Dedifferentiated amniotic fluid mesenchymal stem cell (primary cell): Measurements from ENCODE around the gene DGKZ.

Source experiments
- DNase-seq: peaks from one replicate; pipeline ENCODE4 v3.0.0-alpha.2; 2016; ENCODE audit errors: extremely low spot score

The DGKZ gene

DNA sequence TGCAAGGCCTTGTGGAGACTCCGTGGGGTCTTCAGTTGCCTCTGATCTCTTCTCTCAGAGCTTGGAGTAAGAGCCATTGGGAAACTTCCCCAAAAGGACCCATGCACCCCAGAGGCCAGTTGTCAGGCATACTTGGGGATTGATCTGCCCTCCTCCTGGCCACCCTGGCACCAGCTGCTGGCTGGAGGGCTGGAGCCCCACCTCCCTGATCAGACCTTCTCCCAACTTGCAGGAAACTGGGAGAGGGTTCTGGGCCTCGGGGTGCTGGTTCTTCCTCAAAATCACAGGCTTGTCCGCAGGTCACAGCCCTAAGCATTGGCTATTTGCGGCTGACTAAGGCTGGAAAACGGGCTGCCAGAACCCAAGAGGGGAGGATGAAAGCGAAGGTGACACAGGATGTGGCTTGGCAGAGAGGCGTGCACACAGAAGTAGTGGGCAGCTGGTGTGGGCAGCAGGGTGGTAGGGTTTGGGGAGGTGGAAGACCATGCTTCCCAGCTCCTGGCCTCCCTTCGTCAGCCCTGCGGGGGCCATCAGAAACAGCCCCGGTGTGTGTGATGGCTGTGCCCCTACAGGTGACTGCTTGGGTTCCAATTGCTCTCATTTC, 1.3 kb upstream of the DGKZ start:
- DNase-seq: no peak

DNA sequence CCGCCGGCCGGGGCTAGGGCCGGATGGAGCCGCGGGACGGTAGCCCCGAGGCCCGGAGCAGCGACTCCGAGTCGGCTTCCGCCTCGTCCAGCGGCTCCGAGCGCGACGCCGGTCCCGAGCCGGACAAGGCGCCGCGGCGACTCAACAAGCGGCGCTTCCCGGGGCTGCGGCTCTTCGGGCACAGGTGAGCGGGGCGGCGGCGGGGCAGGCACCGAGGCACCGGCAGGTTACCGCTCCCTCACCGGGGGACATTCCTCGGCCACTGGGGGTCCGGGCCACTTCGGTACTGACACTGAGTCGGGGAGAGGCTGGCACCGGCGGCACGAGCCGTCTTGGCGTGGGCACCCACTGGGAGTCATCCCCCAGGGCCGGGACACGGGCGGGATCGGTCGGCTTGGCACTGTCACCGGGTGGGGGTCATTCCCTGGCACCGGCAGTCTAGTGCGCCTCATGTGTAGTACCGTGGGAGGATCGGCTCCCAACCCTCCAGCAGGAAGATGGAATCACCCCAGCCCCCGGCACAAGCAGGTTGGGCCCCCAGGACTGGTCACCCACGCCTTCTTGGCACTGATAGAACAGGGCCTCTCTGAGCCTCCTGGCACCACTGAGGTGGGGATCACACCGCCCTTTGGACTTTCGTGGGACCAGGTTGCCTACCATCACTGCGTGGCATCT, 511 bp downstream of the DGKZ start:
- no peak for DNase-seq

DNA sequence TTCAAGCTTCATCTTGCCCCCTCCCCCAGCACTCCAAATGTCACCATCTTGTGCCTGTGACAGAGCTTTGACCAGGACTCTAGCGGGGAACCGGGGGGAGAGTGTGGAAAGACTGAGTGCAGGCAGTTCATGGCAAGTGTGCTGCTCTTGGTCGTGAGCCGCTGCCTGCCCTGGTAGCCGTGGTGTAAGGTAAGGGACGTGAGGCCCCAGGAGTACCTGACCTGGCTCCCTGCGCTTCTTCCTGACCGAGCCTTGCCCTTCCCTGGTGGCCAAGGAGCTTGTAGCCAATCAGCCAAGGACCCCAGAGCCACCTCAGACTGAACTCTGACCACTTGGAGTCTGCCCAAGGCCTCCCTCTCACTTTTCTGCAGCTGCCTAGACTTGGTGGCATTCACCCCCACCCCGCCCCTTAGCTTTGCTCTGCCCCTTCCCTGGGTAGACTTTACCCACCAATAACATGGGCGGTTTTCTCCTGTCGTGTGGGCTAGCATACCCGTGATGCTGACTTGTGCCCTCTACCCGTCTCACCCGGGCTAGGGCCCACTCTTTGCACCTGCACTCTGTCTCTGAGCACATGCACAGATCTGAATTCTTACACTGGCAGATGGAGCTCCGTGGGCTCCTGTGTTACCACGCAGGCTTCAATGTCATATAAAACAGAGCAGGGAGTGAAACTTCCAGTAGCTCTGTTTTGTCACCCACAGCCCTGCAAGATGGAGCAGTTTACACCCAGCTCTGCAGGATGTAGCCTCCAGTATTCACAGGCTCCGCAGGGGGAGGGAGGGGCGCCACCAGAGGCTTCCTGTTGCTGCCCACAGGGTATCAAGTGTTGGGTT, 1.5 kb downstream of the DGKZ start:
- no peak for DNase-seq

DNA sequence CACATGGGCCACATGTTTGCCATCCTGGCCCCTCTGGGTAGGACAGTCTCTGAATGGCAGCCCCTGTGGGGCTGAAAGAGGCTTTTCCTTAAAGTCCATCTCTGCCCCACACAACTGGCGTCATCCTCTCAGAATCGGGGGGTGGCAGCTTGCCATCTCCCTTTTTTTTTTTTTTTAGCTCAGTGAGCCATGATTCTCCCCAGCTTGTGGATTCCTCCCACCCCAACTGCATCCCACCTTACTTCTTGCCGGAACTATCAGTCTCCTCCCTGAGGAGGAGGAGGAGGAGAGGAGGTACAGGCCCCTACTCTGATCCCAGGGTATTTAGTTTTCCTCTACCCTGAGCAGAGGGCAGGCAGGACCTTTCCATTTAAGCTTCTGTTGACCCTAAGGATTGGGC, 3.4 kb downstream of the DGKZ start:
- DNase-seq: no peak

DNA sequence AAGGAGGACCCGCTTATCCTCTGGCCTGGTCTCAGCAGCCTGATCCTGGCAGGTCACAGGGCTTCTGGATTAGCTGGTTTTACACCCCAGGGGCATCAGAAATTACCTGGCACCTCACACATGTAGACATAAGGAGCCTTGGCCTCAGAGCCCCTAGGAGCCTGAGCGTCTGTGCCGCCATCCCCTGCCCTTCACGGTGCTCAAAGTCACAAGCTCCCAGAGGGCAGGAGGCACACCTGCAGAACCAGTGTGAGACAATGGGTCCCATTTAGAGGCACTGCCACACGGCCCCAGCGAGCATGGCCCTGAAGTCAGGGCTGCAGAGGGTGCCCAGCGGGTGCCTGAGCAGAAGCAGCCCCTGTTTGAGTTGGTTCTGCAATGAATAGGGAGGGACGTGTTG, 3.9 kb downstream of the DGKZ start:
- DNase-seq: no peak

DNA sequence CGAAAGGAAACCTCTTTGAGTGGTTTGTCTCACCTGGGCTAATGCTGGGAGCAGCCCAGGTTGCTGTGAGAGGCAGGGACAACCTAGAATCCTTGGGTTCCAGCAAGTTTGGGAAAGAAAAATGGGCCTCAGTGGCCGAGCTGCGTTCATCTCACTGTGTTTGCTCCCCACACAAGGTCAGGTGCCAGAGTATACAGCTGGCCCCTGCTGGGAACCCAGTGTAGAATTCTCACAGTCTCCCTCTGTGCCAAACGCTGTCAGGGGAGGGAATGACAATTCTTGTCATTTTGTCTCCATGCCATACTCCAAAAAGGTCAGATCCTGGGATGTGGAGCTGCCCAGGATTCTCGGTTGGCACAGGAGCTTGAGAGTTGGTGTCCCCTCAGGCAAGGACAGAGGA, 4.3 kb downstream of the DGKZ start:
- no peak for DNase-seq

DNA sequence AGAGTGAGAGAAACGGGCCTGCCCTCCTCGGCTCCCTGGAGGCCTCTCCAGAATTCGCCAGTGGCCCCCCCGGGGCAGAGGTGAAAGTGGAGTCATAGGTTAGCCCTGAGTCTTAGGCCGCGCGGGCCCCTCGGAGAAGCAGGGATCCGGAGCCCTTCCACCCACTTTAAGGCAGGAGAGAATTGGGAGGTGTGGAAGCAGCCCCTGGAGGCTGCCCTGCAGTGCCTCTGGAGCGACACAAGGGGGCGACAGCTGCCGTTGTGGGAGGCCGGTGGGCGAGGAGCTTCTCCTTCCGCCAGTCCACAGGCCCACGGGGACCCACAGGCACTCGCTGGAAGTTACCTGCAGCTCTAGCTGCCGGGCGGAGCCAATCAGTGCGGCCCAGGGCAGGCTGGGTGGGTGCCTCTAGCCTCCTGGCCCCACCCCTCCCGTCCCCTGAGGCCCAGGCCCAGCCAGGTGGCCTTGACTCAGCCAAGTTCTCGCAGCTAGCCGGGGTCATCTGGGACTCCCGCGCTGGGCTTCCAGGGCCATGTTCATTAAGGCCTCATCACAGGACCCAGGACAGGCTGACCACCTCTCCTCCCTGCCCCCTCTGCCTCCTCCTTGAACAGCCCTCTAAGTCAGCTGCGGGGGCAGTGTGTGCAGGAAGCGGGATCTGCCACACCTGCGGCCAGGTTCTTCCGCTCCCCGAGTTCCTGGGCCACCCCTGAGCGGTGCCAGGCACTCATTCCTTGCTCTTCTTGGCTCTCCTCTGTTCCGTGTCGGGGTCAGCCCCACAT, 5.0 kb downstream of the DGKZ start:
- DNase-seq: no peak

DNA sequence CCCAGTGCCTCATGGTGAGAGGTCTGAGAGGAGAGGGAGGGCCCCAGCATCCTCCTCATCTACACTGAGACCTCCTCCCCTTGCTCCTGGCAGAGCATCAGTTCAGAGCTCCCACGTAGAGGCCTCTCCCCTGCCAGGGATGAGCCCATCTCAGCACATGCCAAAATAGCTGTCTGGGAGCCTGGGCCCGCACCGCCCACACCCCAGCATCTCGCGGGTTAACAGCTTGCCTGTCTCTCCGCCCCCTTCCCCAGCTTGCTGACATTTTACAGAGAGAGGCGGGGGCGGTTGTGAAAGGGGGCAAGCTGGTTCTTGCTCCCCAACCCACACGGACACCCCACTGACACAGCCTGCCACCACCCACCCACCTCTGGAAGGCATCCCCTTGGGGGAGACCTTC, 6.4 kb downstream of the DGKZ start:
- no peak for DNase-seq

DNA sequence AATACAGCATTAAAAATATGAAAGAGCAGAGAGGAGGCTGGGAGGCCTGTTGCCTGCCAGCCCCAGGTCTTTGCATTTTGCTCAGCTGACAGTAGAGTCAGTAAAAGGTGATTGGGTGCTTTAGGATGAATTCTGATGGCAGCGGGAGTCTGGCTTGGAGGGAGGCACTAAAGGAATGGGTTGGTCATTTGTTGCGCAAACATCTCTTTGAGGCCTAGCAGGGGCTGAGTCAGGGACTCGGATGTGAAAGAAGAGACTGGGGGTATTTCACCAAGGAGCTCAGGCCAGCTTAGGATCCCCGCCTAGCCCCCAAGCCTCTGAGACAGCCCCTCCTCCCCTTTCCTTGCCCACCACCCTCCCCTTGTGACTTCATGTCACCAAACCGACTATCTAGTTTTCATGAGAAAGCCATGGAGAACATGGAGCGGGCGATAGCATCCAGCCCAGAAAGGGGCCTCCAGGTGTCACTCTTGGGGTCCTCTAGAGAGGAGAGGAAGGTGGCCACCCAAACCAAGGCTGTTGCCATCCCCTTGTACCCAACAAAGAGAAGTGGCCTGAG, 9.7 kb downstream of the DGKZ start:
- DNase-seq: no peak

DNA sequence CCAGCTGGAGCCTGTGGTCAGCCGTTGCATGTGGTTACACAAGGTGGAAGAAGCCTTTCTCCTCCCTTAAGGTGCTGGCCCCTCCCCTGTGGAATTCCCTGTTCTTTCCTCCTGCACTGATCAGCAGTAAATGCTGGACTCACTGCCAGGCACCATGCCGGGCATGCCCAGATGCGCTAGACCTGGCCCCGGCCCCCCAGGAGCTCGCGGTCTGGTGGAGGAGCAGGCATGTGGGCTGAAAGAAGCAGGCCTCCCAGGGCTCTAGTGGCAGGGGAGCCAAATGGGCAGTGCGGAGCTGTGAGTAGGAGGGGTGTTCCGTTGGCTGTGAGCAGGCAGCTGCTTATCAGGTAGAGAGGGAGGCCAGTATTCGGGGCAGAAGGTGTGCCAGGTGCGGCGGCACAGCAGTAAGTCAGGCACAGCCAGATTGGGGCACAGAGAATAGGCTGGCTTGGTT, 10.2 kb downstream of the DGKZ start:
- no peak for DNase-seq

DNA sequence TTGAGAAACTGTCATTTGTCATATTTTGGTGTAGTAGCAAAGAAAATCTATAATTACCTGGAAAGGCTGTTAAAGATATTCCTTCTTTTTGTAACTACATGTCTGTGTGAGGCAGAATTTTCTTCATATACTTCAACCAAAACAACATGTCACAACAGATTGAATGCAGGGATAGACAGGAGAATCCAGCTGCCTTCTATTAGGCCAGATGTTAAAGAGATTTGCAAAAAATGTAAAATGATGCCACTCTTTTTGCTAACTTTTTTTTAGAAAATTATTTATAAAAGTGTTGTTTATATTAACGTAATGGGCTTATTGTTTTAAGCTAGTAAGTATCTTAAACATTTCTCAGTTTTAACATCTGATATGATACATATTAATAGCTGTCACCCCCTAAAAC, 12.7 kb downstream of the DGKZ start:
- DNase-seq: no peak

DNA sequence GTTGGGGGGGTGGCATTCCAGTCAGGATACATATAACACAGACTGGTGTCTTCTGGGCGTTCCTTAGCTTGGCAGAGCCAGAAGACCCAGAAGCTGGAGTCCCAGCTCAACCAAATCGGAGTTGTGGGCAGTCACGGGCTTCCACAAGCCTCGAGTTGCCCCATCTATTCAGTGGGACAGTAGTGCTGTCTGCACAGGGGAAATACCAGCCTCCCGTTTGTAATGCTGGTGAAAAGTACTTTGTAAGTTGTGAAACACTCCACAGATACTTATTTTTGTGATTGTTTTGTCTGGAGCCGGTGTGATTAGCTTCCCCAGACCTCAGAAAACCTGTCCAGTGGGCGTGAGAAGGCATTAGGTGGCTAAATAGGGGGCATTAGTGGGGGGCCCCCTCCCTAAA, 13.6 kb downstream of the DGKZ start:
- DNase-seq: no peak

DNA sequence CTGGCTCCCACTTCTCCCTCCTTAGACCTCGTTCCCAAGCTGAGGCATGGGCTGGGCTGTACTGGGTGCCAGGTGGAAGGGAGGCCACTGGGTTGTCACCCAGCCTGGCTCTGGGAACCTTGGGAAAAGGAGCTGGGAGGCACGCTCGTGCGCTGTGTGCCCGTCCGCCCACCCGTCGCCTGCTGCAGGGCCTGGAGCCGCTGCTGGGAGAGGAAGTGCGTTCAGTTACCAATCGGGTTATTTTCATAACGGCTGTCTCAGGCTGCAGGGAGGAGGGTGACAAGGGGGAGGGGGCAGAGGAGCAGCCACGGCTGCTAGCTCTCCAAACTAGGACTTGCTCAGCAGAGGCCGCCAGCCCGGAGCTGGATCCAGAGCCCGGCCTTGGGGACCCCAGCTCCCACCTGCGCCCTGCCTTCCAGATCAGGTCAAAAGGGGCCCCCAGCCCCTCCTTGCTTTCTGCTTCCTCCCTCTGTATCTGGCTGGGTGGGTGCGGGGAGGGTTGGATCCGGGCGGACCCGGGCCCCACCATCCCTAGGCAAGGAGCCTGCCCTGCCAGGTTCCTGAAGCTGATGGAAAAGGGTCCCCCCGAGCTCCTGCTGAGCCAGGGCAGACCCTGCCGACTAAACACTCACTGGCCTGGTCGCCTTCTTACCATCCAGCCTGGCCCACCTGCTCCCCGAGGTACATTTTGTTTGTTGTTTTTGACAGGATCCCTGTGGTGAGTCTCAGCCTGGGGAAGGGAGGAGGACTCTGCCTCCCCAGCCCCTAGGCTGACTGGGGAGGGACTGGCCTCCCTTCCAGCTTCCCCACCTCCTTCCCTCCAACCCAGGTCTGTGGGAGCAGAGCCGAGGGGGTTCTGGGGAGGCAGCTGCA, 14.3 kb downstream of the DGKZ start:
- no peak for DNase-seq

DNA sequence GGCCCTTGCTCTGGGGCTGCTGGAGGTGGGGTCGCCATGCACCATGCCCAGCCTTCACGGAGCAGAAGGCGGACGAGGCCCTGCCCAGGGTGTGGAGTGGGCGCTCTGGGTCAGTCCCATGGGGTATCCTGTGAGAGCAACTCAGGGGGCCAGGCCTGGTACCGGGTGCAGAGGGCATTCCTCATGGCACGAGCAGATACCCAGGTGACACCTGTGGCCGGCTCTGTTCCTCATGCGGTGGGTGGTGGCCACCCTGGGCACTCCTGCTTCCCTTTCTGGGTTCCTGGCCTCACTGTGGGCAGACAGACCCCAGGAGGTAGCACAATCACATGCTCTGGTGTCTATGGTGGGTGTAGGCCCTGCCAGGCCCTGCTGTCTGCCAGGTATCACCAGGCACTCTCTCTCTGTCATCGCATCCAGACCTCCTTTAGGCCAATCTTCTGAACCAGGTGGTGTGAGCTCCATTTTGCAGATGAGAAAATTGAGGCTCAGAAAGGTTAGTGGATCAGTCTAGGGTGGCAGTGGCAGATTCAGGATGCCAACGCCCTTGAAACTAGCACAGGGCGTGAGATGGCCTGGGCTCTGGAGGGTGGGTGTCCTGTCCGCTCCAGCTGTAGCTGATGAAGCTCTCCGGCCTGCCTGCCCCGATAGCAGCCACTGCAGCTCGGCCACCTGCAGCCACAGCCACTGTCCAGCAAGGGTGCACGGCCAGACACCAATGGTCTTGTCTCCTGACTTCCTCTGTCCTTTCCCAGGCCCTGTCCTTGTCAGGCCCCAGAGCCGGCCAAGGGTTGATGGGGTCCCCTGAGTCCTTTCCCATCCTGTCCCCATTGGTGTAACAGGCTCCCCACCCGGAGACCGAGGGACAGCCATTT, 15.1 kb downstream of the DGKZ start:
- DNase-seq: no peak

DNA sequence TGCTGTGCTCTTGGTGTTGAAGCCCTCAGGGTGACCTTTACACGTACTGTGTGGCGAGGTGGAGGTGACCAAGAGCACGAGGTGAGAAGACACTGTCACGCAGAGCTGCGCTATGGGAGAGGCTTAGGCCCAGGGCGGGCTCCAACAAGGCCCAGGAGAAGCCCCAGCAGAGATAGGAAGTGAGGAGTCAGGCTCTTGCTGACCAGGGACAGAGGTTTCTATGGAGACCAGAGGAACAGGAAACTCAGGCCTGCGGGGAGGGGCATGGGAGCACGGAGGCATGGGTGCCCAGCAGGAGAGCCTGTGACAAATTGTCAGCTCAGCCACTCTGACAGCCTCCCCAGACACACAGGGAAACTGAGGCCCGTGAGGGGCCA, 15.8 kb downstream of the DGKZ start:
- DNase-seq: no peak

DNA sequence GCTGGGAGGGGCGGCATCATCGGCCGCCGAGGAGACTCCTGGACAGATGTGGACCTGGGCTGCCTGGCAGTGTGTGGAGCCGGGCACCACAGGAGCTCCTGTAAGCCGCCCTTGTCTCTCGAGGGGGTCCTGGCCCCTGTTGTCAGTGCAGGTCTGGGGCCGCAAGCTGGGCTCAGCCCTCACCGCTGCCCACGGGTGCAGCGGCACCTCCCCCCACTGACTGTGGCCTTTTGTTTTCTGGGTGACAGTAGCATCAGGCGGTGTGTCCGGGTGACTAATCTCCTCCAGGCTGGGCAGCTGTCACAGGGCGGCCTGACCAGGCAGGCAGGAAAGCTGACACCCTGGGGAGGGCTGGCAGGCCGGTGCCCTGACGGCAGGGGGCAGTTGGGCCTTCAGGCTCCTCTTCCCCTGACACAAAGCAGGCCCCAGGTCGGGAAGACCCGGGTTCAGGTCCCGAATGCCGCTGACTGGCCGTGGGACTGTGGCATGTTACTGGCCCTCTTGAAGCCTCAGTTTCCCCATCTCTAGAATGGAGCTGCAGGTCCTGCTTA, 16.3 kb downstream of the DGKZ start:
- DNase-seq: no peak

DNA sequence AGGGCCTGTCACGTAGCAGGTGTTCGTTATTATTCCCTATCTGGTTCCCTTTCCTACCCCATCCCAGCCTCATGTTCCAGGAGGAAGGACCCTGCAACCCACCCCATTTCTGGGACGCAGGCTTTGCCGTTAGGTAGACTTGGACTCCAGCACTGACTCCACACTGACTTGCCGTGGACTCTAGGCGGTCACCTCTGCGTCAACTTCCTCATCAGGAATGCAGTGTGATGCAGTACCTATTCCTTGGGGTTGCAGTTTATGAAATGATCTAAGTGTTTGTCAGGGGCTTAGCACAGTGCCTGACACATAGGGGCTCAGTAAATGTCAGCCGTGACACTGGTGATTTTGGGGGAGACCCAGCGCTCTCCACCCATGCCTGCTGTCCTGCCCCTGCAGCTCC, 16.8 kb downstream of the DGKZ start:
- DNase-seq: no peak

DNA sequence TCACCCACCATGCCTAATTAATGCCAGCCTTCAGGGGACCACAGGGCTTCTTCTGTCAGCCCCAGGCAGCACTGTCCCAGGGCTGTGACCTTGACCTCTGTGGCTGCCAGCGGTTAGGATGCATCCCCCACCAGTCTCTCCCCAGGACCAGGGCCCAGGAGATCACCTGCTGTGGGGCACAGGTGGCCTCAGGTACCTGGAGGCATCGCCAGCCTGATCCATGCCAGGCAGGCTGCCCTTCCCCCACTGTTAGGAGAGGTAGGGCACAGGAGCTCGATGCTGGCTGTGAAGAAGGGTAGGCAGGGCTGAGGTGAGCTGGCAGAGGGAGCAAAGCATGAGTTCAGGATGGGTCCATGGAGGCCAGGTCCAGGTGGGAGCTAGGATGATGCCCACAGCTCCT, 17.5 kb downstream of the DGKZ start:
- DNase-seq: no peak

DNA sequence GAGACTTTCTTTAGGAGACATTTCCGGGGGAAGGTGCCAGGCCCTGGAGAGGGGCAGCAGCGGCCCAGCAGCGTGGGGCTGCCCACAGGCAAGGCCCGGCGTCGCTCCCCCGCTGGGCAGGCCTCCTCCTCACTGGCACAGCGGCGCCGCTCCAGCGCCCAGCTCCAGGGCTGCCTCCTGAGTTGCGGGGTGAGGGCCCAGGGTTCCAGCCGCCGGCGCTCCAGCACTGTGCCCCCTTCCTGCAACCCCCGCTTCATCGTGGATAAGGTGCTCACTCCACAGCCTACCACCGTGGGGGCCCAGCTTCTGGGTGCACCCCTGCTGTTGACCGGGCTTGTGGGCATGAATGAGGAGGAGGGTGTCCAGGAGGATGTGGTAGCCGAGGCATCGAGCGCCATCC, 19.0 kb downstream of the DGKZ start:
- no peak for DNase-seq

DNA sequence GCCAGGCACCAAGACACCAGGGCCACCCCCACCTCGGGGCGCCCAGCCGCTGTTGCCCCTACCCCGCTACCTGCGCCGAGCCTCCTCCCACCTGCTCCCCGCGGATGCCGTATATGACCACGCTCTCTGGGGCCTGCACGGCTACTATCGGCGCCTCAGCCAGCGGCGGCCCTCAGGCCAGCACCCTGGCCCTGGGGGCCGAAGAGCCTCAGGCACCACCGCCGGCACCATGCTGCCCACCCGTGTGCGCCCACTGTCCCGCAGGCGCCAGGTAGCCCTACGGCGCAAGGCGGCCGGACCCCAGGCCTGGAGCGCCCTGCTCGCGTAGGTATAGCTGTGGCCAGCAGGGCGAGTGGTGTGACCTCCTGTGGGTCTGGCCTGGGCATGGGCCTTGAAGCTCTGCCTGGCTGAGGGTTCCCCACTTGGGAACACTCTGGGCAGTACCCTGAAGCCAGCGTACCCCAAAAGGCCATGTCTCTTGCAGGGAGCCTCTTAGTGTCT, 19.4 kb downstream of the DGKZ start:
- DNase-seq: no peak
